COLO829 (cell line): ENCODE data around the gene PHF3.

ENCODE experiments used
- DNase-seq: peaks from one replicate; pipeline ENCODE4 v3.0.0; 2012; ENCODE audit warnings: low spot score

The PHF3 gene

GRCh38 chr6:63649269-63649668, 13.7 kb downstream of the PHF3 start:
- DNase-seq, result no peak

GRCh38 chr6:63649847-63650265, 14.3 kb downstream of the PHF3 start:
- DNase-seq, result no peak

- no peak for DNase-seq
Measured at GRCh38 chr6:63652980-63653379, 17.4 kb downstream of the PHF3 start.

DNA sequence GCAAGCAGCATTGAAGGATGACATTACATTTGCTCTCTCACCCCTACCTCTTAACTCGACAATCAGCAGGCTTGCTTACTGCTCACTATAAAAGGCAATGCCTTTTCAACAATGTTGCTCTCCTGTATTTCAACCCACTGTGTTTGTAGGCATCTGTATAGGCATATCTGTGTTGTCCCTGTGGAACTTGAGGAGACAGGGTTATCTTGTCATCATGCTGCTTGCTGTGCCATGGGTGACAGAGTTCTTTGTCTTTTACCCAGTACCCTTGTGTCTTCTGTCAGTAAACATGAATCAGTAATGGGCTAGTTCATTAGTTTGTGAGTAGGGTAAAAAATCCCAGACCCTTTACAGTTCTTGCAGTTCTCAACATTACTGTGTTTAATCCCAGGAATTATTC, 25.2 kb downstream of the PHF3 start:
- no peak for DNase-seq

DNA sequence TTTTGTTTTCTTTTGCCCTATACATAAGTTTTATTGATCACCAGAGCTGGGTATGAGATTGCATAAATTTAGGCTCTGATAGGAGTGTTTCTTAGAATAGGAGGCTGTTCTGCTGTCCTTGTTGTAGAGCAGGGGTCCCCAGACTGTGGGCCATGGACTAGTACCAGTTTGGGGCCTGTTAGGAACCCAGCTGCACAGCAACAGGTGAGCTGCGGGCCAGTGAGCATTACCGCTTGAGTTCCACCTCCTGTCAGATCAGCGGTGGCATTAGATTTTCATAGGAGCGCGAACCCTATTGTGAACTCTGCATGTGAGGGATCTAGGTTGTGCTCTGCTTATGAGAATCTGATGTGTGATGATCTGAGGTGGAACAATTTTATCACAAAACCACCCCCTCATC, 26.2 kb downstream of the PHF3 start:
- DNase-seq, result no peak

DNA sequence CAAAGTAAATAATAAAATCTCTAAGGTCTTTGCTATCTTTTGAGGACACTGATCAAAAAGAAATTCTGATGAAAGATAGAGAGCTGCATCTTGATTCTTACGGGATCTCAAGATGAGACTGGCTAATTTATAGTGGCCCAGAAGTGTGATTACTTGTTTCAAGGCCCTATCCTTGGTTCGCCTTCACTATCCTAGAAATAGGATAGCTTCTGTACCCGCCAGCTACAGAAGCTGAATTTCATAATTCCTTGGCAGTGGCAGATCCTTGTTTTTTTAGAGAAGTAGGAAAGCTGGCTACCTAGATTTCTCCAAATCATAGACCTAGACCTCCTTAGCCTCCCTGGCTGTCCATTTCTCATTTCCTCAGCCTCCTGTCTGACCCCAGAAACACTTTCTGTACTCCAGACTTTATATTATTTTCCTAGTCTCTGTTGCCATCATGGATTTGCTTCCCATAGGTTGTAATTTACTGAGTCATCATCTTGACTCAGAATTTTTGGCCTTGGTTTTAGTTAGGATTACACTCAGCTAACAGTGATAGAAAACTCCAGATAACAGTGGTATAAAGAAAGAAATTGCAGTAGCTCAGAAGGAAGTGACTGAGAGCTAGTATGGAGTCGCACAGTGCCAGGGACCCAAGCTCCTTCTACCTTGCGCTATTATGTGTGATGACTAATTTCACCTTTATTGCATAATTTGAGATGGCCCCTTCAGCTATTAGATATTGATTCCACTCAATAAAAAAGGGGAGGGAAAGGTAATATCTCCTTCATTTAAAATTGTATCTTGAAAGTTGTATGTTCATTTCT, 27.7 kb downstream of the PHF3 start:
- DNase-seq, result no peak

- DNase-seq, result no peak
Measured at GRCh38 chr6:63663956-63664281, 28.3 kb downstream of the PHF3 start.

GRCh38 chr6:63671098-63671754, 35.6 kb downstream of the PHF3 start:
- DNase-seq, result no peak

- DNase-seq, result no peak
Measured at GRCh38 chr6:63672582-63673129, 37.1 kb downstream of the PHF3 start.

- DNase-seq, result no peak
Measured at GRCh38 chr6:63673692-63674091, 38.1 kb downstream of the PHF3 start.

DNA sequence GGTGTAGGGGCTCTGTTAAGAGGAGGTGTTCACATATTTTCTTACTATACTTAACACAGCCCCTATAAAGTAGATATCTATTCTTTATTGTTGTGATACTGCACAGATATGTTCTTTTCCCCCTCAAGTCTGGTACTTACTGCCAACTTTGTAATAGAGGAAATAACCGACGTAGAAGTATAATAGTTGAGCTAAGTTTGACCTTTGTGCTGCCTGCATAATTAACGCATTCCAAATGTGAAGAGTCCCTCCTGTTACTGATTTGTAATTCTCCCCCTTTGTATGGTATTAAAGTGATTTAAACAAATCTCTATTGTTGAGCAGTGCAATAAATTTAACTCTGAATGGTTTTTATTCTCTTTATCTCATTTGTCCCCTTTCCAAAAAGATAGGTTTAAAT, 39.0 kb downstream of the PHF3 start:
- no peak for DNase-seq

DNA sequence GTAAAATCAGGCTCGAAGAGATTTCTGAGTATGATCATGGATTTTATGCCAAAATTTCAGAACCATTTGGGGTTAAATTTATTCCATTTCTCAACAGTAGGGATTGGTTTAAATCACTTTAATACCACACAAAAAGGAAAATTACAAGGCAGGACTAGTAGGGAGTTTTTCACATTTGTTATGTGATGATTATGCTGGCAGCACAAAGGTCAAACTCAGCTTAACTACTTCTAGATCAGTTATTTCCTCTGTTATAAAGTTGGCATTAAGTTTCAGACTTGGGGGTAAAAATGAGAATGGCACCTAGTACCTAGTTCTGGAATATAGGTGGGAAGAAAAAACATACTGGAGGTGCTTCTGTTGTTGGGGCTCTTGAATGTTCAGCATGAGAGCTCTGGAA, 39.5 kb downstream of the PHF3 start:
- no peak for DNase-seq

DNA sequence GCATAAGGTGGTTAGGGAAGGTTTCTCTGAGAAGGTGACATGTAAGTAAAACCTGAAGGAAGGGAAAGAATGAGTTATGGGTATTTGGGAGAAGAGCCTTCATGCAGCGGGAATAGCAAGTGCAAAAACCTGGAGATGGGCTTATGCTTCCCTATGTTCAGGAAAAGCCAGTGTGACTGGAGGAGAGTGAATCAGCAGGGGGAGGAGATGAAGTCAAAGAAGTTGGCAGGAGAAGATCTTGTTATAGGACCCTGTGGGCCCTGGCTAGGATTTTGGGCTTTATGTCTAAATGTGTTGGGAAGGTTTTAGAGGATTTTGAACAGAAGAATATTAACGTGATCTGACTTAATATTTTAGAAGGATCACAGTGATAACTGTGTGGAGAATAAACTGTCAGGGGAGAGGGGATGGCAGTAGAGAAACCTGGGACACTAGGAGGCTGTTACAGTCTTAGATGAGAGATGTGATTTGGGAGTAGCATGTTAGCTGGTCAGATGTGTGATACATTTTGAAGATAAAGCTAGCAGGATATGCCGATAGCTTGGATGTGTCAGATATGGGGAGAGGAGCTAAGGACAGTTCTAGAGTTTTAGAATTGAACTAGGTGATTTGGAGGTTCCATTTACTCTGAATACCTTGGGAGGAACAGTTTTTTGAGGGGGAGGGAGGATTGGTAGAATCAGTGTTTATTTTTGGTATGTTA, 41.0 kb downstream of the PHF3 start:
- DNase-seq, result no peak

- no peak for DNase-seq
Measured at GRCh38 chr6:63677282-63677681, 41.7 kb downstream of the PHF3 start.

GRCh38 chr6:63683071-63683603, 47.5 kb downstream of the PHF3 start:
- no peak for DNase-seq

DNA sequence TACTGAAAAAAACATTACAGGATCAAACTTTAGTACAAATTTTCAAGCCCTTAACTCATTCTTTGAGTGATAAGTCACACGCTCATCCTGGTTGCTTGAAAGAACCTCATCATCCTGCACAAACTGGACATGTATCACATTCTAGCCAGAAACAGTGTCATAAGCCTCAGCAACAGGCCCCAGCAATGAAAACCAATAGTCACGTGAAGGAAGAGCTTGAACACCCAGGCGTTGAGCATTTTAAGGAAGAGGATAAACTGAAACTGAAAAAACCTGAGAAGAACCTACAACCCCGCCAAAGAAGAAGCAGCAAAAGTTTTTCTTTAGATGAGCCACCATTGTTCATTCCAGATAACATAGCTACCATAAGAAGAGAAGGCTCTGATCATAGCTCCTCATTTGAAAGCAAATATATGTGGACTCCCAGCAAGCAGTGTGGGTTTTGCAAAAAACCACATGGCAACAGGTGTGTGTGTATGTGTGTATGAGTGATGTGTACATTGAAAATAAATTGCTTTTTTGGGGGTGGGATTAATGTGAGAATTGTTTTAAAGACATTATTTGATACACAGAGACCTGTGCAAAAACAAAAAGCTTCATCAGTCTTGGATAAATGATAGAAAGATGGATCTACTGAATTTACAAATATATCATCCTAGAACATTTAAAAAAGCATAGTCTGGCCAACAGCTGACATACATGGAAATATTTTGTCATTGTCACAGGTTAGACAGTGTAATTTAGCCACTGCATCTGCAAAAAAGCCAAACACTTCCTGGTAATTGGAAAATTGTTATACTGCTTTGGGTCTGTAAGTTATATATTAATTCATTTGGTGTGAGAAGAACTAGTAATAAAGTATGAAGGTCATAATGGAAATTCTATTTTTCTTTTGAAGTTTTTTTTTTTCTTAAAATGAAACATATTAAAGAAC, 50.1 kb downstream of the PHF3 start:
- no peak for DNase-seq

GRCh38 chr6:63689421-63689820, 53.8 kb downstream of the PHF3 start:
- DNase-seq, result peak; percentile 48

DNA sequence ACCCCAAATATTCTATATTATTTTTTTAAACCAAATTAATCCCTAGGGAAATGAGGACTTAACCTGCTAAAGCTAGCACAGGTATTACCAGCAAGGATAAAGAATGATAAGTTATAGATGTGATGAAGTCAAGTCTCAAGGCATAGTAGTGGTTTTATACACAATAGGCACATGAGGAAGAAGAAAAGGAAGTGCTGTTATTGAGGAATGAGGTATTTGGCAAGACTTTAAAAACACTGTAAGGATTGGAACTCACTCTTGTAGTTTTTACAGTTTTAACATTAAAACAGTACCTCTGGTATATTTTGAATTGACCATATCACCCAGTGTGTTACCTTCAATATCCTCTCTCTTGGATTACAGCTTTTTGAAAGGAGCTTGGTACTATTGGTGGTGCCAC, 54.6 kb downstream of the PHF3 start:
- DNase-seq, result no peak

DNA sequence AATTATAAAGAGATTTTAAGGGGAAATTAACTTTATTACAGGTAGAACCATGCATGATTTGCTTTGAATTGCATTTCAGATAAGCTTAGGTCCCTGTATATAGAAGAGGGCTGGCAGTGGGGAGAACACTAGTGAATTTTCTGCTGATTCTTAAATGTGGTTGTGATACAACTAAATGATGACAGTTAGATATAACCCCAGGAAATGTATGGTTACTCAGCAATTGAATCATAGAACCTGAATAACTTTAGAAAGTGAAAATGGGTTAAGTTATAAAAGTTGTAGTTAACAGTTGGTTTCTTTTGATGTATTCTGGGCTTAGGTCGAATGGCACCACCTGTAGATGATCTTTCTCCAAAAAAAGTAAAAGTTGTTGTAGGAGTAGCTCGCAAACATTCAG, 70.1 kb downstream of the PHF3 start:
- no peak for DNase-seq

DNA sequence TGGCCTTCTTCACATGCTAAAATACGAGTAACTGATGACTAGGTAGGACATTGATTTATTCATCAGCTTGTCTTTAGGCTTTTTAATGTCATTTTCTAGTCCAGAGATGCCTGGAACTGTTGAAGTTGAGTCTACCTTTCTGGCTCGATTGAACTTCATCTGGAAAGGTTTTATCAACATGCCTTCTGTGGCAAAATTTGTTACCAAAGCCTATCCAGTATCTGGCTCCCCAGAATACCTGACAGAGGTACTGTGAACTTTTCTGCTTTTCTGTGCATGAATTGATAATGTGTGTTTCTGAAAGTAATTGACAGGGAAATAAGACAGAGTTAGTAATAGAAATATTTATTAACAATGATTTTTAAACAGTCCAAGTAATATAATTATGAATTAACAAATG, 71.0 kb downstream of the PHF3 start:
- DNase-seq, result no peak

- no peak for DNase-seq
Measured at GRCh38 chr6:63708631-63709030, 73.0 kb downstream of the PHF3 start.

DNA sequence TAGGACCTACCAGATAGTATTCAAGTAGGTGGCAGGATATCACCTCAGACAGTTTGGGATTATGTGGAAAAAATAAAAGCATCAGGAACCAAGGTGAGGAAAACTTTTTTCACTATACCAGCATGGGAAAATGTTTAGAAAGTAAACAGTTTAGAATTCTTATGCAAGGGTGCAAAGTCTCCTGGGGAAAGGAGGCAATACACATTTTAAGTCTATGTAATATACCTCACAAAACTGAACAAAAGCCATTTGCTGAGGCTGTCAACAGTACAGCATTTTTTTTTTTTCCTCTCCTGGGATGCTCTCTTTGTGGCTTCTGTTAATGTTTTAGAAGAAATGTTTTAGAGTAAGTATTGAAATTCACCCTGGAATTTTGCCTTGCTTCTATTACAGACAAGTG, 73.5 kb downstream of the PHF3 start:
- DNase-seq, result no peak
